ENCODE measurements around the gene SCML2. TPM values are rescaled to one million over a fixed set of nuclear protein-coding genes. Genes with fewer than 3 reads are reported as not detected.
"Not testable (repeated sequence)": the region's sequence is repeated elsewhere in the genome, so short reads cannot be mapped to it uniquely, and the experiment has no call there.

The SCML2 gene
- polyA plus RNA-seq, 3 donors: 0.27 to 0.41 (median 0.27) TPM

- no peaks in the 10 kb centered on the region for H3K36me3 ChIP-seq (replicated peaks in 1 of 2; ENCODE audit: control insufficient read depth in 1 of 2, insufficient read depth in 2 of 2, low read length in 2 of 2)
- H3K9ac ChIP-seq (ENCODE audit: insufficient read depth, low read length, poor library complexity, severe bottlenecking): no peak overlapping the region
- no peak overlapping the region for H3K27ac Mint-ChIP-seq
- H3K4me2 ChIP-seq (replicated peaks; ENCODE audit: extremely low read depth, low read length, poor library complexity, severe bottlenecking): no peak overlapping the region
- H3K27me3 Mint-ChIP-seq (ENCODE audit: low read depth in 3 of 3): no peaks in the 10 kb centered on the region
- peaks cover 0 to 7% (median 0%) of the 10 kb centered on the region in 7 donors for H3K9me3 Mint-ChIP-seq
- no peaks in the 10 kb centered on the region for H4K20me1 ChIP-seq (ENCODE audit: insufficient read depth, low read length)
- H3K9me3 ChIP-seq (replicated peaks in 1 of 2; ENCODE audit: control insufficient read depth in 1 of 2, insufficient read depth in 1 of 2, low read length in 2 of 2): no peaks in the 10 kb centered on the region
- TF ChIP-seq CTCF (IDR thresholded peaks at IDR 0.05): no peak
- H3K4me3 Mint-ChIP-seq: no peak overlapping the region
- no peaks in the 10 kb centered on the region for H3K4me1 ChIP-seq (ENCODE audit: control insufficient read depth in 1 of 2, insufficient read depth in 2 of 2, low read length in 2 of 2)
- H3K27me3 ChIP-seq (ENCODE audit: control insufficient read depth in 2 of 2, insufficient read depth in 2 of 2, low read length in 2 of 2): no peaks in the 10 kb centered on the region
- no peaks in the 10 kb centered on the region for H3K4me1 Mint-ChIP-seq
- intact Hi-C loops (cut with micrococcal nuclease): no loop called here
- no peaks in the 10 kb centered on the region for H3K79me2 ChIP-seq (ENCODE audit: insufficient read depth, low read length)
- H3K27ac ChIP-seq (ENCODE audit: low read depth in 1 of 2, low read length in 2 of 2): no peak overlapping the region
- no peak overlapping the region for H3K4me3 ChIP-seq (replicated peaks in 1 of 3; ENCODE audit: low read depth in 2 of 3, low read length in 3 of 3)
- H3K36me3 Mint-ChIP-seq: peaks cover 5 to 6% of the 10 kb centered on the region in 2 donors
- no peak overlapping the region for H2AFZ ChIP-seq (ENCODE audit: insufficient read depth, low read depth, low read length, poor library complexity, severe bottlenecking)
- no CpG with 5 or more reads among the region's 3 CpGs for WGBS (ENCODE audit: insufficient coverage)
- no peak for DNase-seq
Measured at GRCh38 chrX:18252644-18253359, 101.7 kb downstream of the SCML2 start.

GRCh38 chrX:18229646-18230045 lies 124.8 kb downstream of the SCML2 start:
- H3K27ac ChIP-seq (ENCODE audit: low read depth in 1 of 2, low read length in 2 of 2); H3K36me3 ChIP-seq (replicated peaks in 1 of 2; ENCODE audit: control insufficient read depth in 1 of 2, insufficient read depth in 2 of 2, low read length in 2 of 2); H3K79me2 ChIP-seq (ENCODE audit: insufficient read depth, low read length); H3K4me3 Mint-ChIP-seq; H3K36me3 Mint-ChIP-seq; H3K27ac Mint-ChIP-seq; H3K4me1 Mint-ChIP-seq; H3K9me3 Mint-ChIP-seq; H2AFZ ChIP-seq (ENCODE audit: insufficient read depth, low read depth, low read length, poor library complexity, severe bottlenecking); H4K20me1 ChIP-seq (ENCODE audit: insufficient read depth, low read length); intact Hi-C loops (cut with micrococcal nuclease); H3K4me3 ChIP-seq (replicated peaks in 1 of 3; ENCODE audit: low read depth in 2 of 3, low read length in 3 of 3); DNase-seq; H3K4me1 ChIP-seq (ENCODE audit: control insufficient read depth in 1 of 2, insufficient read depth in 2 of 2, low read length in 2 of 2); H3K27me3 ChIP-seq (ENCODE audit: control insufficient read depth in 2 of 2, insufficient read depth in 2 of 2, low read length in 2 of 2); H3K9me3 ChIP-seq (replicated peaks in 1 of 2; ENCODE audit: control insufficient read depth in 1 of 2, insufficient read depth in 1 of 2, low read length in 2 of 2); H3K4me2 ChIP-seq (replicated peaks; ENCODE audit: extremely low read depth, low read length, poor library complexity, severe bottlenecking); H3K9ac ChIP-seq (ENCODE audit: insufficient read depth, low read length, poor library complexity, severe bottlenecking); H3K27me3 Mint-ChIP-seq (ENCODE audit: low read depth in 3 of 3): not testable (repeated sequence)
- 77% methylated on average over 7 of the region's 21 CpGs for WGBS (ENCODE audit: insufficient coverage)
